GM18873 (cell line): ENCODE data around the gene IKBKG.
"Not testable (repeated sequence)": the region's sequence is repeated elsewhere in the genome, so short reads cannot be mapped to it uniquely, and the experiment has no call there.

ENCODE experiments used
- ATAC-seq: cut with Tn5 transposase; IDR thresholded peaks from one replicate; pipeline ENCODE4 v1.9.1; 2021; ENCODE audit warnings: mild to moderate bottlenecking, moderate library complexity, moderate number of reproducible peaks; ENCODE audit not compliant: unreplicated experiment, low FRiP score

Gene IKBKG

GRCh38 chrX:154602226-154602625, 54.8 kb downstream of the IKBKG start:
- ATAC-seq, result no peak

GRCh38 chrX:154602766-154603437, 55.5 kb downstream of the IKBKG start:
- no peak for ATAC-seq

DNA sequence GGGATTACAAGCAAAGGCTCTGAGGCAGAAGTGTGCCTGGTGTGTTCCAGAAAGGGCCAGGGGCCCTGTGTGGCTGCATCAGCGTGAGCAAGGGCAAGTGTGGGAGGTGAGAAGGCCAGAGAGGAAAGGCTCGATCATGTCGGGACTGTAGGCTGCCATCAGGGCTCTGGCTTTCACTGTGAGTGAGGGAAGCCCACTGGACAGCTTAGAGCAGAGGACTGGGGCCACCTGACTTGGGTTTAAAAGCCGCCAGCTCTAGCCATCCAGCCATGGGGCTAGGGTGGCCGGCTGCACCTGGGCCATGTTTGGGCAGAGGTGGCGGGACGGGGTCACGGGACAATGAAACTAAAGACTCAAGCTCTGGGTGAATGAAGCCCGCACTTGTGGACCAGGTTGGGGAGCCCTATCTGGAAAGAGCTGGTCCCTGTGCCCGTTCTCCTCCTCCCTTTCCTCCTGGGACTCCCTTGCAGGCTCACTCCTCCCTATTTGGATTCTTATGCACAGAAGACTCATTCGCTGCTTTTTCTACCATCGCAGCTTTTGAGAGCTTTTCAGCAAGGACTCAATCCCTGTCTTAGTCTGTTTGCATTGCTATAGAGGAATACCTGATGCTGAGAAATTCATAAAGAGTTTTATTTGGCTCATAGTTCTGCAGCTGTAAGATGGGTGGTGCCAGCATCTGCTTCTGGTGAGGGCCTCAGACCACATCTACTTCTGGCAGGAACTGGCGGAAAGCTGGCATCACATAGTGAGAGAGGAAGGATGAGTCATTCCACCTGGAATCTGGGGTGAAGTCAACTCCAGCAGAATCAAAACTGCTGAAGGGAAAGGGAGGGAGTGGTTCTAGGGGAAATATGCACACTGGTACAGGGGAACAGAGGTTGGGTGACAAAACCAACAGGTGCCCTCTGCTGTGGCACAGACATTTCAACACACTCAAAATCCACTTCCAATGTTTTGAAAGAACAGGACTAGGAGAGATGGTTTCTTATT, 56.3 kb downstream of the IKBKG start:
- no peak for ATAC-seq

- ATAC-seq, result no peak
Measured at GRCh38 chrX:154605566-154605965, 58.1 kb downstream of the IKBKG start.

- no peak for ATAC-seq
Measured at GRCh38 chrX:154607370-154607769, 60.0 kb downstream of the IKBKG start.

DNA sequence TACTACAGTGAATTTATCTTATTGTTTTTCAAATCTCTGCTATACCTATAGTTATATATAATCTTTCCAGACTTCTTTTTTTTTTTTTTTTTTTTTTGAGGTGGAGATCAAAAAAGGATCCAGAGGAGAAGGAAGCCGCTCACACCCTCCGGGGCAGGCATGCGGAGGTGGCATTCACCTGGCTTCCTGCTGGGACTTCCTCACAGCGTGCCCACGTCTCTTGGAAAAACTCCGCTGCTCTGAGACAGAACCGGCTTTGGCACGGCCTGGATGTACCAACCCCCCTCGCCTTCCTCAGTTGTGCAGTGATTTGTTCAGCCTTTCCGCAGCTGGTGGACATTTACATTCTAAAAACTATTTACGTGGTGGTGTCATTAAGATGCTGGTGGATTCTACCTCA, 60.6 kb downstream of the IKBKG start:
- not testable (repeated sequence) for ATAC-seq

- ATAC-seq, result not testable (repeated sequence)
Measured at GRCh38 chrX:154608823-154609222, 61.4 kb downstream of the IKBKG start.

DNA sequence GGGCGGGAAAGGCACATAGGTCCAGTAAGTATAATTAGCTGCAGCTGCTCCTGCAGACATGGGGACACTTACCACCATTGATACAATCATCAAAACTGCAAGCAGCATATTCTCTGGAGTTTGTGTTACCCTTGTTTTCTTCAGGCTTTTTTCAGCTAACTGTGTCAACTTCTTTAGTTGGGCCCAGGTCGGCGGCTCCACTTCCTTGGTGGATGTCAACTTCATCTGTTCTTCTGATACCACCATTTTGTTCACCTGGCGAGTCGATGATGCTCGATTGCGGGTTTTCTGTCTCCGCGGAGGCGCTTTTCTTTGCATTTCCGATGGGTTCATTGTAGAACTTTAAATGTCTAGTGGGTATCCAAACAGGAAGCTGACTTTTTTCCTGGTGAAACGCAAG, 63.7 kb downstream of the IKBKG start:
- not testable (repeated sequence) for ATAC-seq

- not testable (repeated sequence) for ATAC-seq
Measured at GRCh38 chrX:154613586-154613985, 66.2 kb downstream of the IKBKG start.
